Measurements from ENCODE around the gene TNS4.

GRCh38 chr17:40542558-40543411, 41.4 kb upstream of the TNS4 start:
- TF ChIP-seq CTCF (IDR thresholded peaks at IDR 0.05), result no peak
- no peak for TF ChIP-seq ZFX (IDR thresholded peaks at IDR 0.05; ENCODE audit: borderline replicate concordance)

All from 22Rv1 (cell line).